Progenitor cell of endocrine pancreas (in vitro differentiated cells): ENCODE measurements around the gene KIF16B. TPM values are rescaled to one million over a fixed set of nuclear protein-coding genes. Genes with fewer than 3 reads are reported as not detected.

Experiments used
- DNase-seq: peaks from one replicate; pipeline ENCODE4 v3.0.0; 2021; ENCODE audit warnings: low spot score; ENCODE audit not compliant: unreplicated experiment
- H3K27ac Mint-ChIP-seq: 2 replicates; pipeline ENCODE4 v1.8.0; 2021; ENCODE audit warnings: mild to moderate bottlenecking, moderate library complexity, mixed read lengths
- H3K27me3 Mint-ChIP-seq: 2 replicates; pipeline ENCODE4 v1.8.0; 2021; ENCODE audit warnings: mixed read lengths
- H3K36me3 Mint-ChIP-seq: 2 replicates; pipeline ENCODE4 v1.8.0; 2022; ENCODE audit warnings: mixed read lengths; ENCODE audit not compliant: insufficient read depth
- H3K4me1 Mint-ChIP-seq: 2 replicates; pipeline ENCODE4 v1.8.0; 2021; ENCODE audit warnings: low read depth, mixed read lengths
- H3K4me3 Mint-ChIP-seq: 2 replicates; pipeline ENCODE4 v1.8.0; 2021; ENCODE audit warnings: low read depth, mild to moderate bottlenecking, moderate library complexity, mixed read lengths
- H3K9me3 Mint-ChIP-seq: 2 replicates; pipeline ENCODE4 v1.8.0; 2021; ENCODE audit warnings: low read depth, mixed read lengths
- CTCF ChIP-seq: fragments of 200-600 bp; sonication (generic); IDR thresholded peaks from one replicate; pipeline ENCODE4 v1.5.0; 2021; ENCODE audit warnings: antibody characterized with exemption, mild to moderate bottlenecking; ENCODE audit not compliant: unreplicated experiment
- total RNA-seq: library from RNA; stranded (reverse); gene quantifications from 2 replicates; pipeline ENCODE4 v1.2.1, GENCODE V29; 2021

Gene KIF16B
- total RNA-seq, 1 donor from 2014 or later: 10.8 TPM

- Mint-ChIP-seq H3K36me3 (peaks cover 14% of the 10 kb centered on the region), H3K27me3 (no peaks in the 10 kb centered on the region), H3K27ac (no peak overlapping the region), H3K4me1 (no peaks in the 10 kb centered on the region), H3K4me3 (no peak overlapping the region), H3K9me3 (peaks cover 10% of the 10 kb centered on the region)
- DNase-seq: no peak
- TF ChIP-seq CTCF: no peak
Observed at GRCh38 chr20:16314320-16314719, 258.9 kb downstream of the KIF16B start.

GRCh38 chr20:16313917-16314316 lies 259.3 kb downstream of the KIF16B start:
- Mint-ChIP-seq H3K4me3 (no peak overlapping the region), H3K27ac (no peak overlapping the region), H3K9me3 (peaks cover 10% of the 10 kb centered on the region), H3K4me1 (no peaks in the 10 kb centered on the region), H3K36me3 (peaks cover 14% of the 10 kb centered on the region), H3K27me3 (no peaks in the 10 kb centered on the region)
- DNase-seq: no peak
- no peak for TF ChIP-seq CTCF

- no peak overlapping the region for H3K4me3 Mint-ChIP-seq
- H3K9me3 Mint-ChIP-seq: peaks cover 6% of the 10 kb centered on the region
- DNase-seq: no peak
- no peak overlapping the region for H3K27ac Mint-ChIP-seq
- H3K27me3 Mint-ChIP-seq: no peaks in the 10 kb centered on the region
- no peaks in the 10 kb centered on the region for H3K4me1 Mint-ChIP-seq
- TF ChIP-seq CTCF: no peak
- H3K36me3 Mint-ChIP-seq: peaks cover 10% of the 10 kb centered on the region
Observed at GRCh38 chr20:16312998-16313397, 260.2 kb downstream of the KIF16B start.

GRCh38 chr20:16311756-16312155 lies 261.5 kb downstream of the KIF16B start:
- Mint-ChIP-seq H3K27ac (no peak overlapping the region), H3K36me3 (peaks cover 10% of the 10 kb centered on the region), H3K4me1 (no peaks in the 10 kb centered on the region), H3K4me3 (no peak overlapping the region), H3K27me3 (no peaks in the 10 kb centered on the region), H3K9me3 (peaks cover 5% of the 10 kb centered on the region)
- TF ChIP-seq CTCF: no peak
- no peak for DNase-seq

GRCh38 chr20:16308754-16309153 lies 264.5 kb downstream of the KIF16B start:
- Mint-ChIP-seq H3K4me3 (no peak overlapping the region), H3K36me3 (peaks cover 7% of the 10 kb centered on the region), H3K27ac (no peak overlapping the region), H3K9me3 (peaks cover 9% of the 10 kb centered on the region), H3K4me1 (no peaks in the 10 kb centered on the region), H3K27me3 (no peaks in the 10 kb centered on the region)
- no peak for DNase-seq
- no peak for TF ChIP-seq CTCF
